GM19099 (cell line): ENCODE data around the gene RBMXL3.

Experiments used
- POLR2A ChIP-seq: IDR thresholded peaks from 3 replicates; pipeline ENCODE4 v1.6.1; 2011; ENCODE audit warnings: low read depth; ENCODE audit not compliant: insufficient read length; ENCODE audit errors: extremely low read depth

RBMXL3 gene

GRCh38 chrX:115189110-115189509, at the start of gene RBMXL3:
TSS of gene RBMXL3 (plus strand) at chrX:115189410. CDS start at chrX:115189442, 32 bp downstream.
- no peak for TF ChIP-seq POLR2A

DNA sequence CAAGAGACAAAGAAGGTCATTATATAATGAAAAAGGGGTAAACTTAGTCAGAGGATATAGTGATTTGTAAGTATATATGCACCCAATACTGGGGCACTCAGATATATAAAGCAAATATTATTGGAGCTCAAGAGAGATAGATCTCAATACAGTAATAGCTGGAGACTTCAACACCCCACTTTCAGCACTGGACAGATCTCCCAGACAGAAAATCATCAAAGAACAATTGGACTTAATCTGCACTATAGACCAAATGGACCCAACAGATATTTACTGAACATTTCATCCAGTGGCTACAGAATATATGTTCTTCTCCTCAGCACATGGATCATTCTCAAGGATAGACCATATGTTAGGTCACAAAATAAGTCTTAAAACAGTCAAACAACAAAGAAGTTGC, 47.2 kb upstream of the RBMXL3 start:
- no peak for TF ChIP-seq POLR2A

DNA sequence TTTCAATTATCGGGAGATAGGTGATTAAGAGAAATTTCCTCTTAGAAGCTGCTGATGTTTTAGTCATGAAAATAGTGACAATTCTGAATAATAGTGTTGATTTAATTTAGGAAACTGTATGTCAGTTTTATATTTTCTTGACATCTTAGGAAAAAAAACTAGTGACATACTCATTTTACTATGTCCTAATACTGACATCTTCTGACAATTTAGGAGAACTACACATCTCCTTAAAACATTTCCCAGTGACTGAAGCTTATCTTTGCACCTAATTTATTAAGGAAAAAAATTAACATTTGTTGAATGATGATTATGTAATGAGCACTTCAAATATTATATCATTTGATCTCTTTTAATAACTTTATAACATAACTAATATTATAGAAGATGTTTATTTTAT, 42.0 kb upstream of the RBMXL3 start:
- TF ChIP-seq POLR2A, result no peak

- no peak for TF ChIP-seq POLR2A
These were observed 16.0 kb upstream of the RBMXL3 start for GRCh38 chrX:115173181-115173580.

DNA sequence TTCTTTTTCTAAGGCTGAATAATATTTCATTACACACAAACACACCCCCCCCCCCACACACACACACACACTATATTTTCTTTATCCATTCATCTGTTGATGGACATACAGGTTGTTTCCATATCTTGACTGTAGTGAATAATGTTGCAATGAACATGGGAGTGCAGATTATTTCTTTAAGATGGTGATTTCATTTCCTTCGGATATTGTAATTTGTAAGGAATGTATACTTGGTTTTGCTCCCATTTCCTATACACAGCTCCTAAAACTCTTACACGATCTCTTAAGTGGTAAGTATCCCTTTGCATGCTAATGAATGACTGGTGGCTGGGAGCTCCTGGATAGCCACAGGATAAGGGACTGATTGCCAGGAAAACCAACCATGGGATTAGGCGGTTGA, 14.7 kb upstream of the RBMXL3 start:
- no peak for TF ChIP-seq POLR2A

GRCh38 chrX:115177932-115178331, 11.3 kb upstream of the RBMXL3 start:
- TF ChIP-seq POLR2A, result no peak

DNA sequence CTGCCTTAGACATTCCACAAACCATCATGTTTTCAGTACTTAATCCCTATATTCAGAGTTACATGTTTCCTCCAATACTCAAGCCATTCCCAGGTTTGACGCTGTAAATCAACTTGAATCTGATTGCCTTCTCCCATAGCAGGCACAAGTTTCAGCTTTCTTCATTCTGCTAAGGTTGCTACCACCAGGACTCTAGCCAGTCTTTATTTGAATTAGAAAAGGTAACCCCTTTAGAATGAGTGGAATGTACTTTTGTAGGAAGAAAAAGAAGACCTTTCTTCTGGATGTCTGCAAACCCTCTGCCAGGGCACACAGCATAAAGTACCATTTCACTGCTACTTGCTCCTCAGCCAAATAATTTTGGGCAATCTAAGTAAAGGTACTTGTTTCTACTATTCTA, 10.7 kb upstream of the RBMXL3 start:
- no peak for TF ChIP-seq POLR2A

DNA sequence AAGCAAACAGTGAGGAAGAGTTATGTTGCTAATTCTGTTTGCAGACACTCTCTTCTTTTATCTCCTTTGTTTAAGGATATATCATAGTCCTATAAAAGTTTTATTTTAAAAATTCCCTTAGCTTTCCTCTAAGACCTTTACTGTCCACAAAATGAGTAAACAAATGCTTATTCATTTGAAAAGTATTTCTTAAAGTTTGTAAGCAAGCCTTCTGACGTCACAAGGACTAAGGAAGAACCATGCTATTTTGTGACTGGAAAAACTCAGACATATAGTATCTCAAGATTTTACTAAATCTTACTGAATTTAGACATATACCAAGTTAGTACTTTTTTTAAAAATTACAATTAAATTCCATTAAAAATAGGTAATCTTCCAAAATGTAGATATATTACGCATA, 5.2 kb upstream of the RBMXL3 start:
- no peak for TF ChIP-seq POLR2A

GRCh38 chrX:115189646-115190635, 731 bp downstream of the RBMXL3 start:
- TF ChIP-seq POLR2A, result no peak

DNA sequence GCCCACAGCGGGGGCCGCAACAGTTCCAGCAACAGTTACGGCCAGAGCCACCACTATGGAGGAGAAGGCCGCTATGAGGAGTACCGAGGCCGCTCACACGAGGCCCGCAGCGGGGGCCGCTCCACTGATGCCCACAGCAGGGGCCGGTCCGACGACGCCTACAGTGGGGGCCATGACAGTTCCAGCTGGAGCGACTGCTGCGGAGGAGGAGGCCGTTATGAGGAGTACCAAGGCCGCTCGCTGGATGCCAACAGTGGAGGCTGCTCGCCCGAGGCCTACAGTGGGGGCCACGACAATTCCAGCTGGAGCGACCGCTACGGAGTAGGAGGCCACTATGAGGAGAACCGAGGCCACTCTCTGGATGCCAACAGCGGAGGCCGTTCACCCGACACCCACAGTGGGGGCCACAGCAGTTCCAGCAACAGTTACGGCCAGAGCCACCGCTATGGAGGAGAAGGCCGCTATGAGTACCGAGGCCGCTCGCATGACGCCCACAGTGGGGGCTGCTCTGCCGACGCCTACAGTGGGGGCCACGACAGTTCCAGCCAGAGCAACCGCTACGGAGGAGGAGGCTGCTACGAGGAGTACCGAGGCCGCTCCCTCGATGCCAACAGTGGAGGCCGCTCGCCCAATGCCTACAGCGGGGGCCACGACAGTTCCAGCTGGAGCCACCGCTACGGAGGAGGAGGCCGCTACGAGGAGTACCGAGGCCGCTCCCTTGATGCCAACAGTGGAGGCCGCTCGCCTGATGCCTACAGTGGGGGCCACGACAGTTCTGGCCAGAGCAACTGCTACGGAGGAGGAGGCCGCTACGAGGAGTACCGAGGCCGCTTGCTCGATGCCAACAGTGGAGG, 1.7 kb downstream of the RBMXL3 start:
- TF ChIP-seq POLR2A, result no peak

DNA sequence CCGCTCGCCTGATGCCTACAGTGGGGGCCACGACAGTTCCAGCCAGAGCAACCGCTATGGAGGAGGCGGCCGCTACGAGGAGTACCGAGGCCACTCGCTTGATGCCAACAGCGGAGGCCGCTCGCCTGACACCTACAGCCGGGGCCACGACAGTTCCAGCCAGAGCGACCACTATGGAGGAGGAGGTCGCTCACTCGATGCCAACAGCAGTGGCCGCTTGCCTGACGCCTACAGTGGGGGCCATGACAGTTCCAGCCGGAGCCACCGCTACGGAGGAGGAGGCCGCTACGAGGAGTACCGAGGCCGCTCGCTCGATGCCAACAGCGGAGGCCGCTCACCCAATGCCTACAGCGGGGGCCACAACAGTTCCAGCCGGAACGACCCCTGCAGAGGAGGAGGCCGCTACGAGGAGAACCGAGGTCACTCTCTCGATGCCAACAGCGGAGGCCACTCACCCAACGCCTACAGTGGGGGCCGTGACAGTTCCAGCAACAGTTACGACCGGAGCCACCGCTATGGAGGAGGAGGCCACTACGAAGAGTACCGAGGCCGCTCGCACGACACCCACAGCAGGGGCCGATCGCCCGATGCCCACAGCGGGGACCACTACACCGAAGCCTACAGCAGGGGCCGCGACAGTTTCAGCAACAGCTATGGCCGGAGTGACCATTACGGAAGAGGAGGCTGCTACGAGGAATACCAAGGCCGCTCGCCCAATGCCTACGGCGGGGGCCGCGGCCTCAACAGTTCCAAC, 2.5 kb downstream of the RBMXL3 start:
- TF ChIP-seq POLR2A, result no peak

GRCh38 chrX:115192244-115192700, 3.1 kb downstream of the RBMXL3 start:
- no peak for TF ChIP-seq POLR2A

DNA sequence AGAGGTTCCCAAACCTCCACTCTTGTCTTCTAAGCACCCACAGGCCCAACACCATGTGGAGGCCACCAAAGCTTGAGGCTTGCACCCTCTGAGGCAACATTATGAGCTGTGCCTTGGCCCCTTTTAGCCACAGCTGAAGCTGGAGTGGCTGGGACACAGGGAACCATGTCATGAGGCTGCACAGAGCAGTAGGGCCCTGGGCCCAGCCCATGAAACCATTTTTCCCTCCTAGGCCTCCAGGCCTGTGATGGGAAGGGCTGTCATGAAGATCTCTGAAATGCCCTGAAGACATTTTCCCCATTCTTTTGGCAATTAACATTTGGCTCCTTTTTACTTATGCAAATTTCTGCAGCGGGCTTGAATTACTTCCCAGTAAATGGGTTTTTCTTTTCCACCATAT, 14.8 kb downstream of the RBMXL3 start:
- TF ChIP-seq POLR2A, result no peak

DNA sequence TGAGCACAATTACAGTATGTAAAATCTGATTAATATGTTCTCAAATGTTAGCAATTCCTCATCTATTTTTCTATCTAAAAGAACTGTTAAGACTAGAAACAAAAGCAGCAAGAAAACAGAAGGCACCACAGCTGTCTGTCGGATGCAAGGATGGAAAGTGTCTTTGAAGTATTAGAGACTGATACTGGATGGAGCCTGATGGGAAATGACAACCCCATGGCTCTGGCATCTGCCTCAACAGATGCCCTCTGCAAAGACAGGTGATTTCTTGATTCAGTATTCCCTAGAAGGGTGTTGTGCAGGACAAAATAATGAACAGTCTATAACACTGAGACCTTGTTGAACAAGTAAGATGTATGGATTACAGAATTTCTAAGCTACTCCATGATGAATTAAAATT, 24.9 kb downstream of the RBMXL3 start:
- no peak for TF ChIP-seq POLR2A

DNA sequence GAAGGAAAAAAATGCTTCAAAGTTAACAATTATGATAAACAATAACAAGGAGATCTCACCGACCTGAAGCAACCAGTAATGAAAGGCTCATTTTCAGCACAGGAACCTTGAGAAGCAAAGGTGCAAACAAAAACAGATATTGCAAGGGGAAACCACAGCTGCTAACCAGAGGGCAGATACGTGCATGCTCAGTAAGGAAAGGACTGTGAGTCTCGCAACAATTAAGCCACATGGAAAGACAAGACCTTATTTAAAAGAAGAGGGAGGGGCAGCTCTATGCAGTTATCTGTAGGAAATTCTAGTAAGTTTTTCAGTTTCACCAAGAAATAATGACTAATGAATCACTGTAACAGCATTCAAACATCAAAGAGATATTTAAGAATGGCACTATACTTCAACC, 25.4 kb downstream of the RBMXL3 start:
- no peak for TF ChIP-seq POLR2A

DNA sequence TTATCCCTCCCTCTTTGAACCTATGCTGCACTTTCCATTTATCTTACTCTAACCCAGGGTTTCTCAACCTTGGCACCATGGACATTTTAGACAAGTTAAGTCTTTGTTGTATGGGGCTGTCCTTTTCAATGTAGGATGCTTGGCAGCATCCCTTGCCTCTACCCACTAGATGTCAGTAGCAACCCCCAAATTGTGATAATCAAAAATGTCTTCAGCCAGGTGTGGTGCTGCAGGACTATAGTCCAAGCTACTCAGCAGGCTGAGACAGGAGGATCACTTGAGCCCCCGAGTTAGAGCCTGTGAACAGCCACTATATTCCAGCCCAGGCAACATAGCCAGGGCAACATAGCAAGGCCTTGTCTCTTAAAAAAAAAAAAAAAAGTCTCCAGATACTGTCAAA, 37.7 kb downstream of the RBMXL3 start:
- no peak for TF ChIP-seq POLR2A
